HG03565 (cell line): ENCODE results near the gene PRRC1.

Source experiments
- ATAC-seq: cut with Tn5 transposase; IDR thresholded peaks from one replicate; pipeline ENCODE4 v1.9.1; 2021; ENCODE audit warnings: mild to moderate bottlenecking, moderate library complexity; ENCODE audit not compliant: unreplicated experiment

The PRRC1 gene

GRCh38 chr5:127574852-127575679 is 57.6 kb downstream of the PRRC1 start:
- ATAC-seq: no peak

GRCh38 chr5:127577458-127577857 is 60.0 kb downstream of the PRRC1 start:
- ATAC-seq: no peak

GRCh38 chr5:127580731-127581130 is 63.3 kb downstream of the PRRC1 start:
- ATAC-seq: peak; percentile 30

- ATAC-seq: no peak
Measured at GRCh38 chr5:127581450-127581849, 64.0 kb downstream of the PRRC1 start.

- ATAC-seq: no peak
Measured at GRCh38 chr5:127582773-127583370, 65.4 kb downstream of the PRRC1 start.

- ATAC-seq: no peak
Measured at GRCh38 chr5:127583866-127584265, 66.4 kb downstream of the PRRC1 start.

- ATAC-seq: no peak
Measured at GRCh38 chr5:127585661-127586060, 68.2 kb downstream of the PRRC1 start.

GRCh38 chr5:127586066-127586770 is 68.8 kb downstream of the PRRC1 start:
- ATAC-seq: peak; percentile 62

GRCh38 chr5:127586811-127587210 is 69.4 kb downstream of the PRRC1 start:
- peak; percentile 32 for ATAC-seq

GRCh38 chr5:127587246-127587917 is 69.9 kb downstream of the PRRC1 start:
- no peak for ATAC-seq

GRCh38 chr5:127588368-127588767 is 70.9 kb downstream of the PRRC1 start:
- ATAC-seq: no peak

GRCh38 chr5:127589309-127590030 is 72.0 kb downstream of the PRRC1 start:
- ATAC-seq: no peak

GRCh38 chr5:127590156-127590722 is 72.8 kb downstream of the PRRC1 start:
- peak; percentile 47 for ATAC-seq

GRCh38 chr5:127595484-127596368 is 78.3 kb downstream of the PRRC1 start:
- no peak for ATAC-seq

GRCh38 chr5:127596501-127596900 is 79.1 kb downstream of the PRRC1 start:
- no peak for ATAC-seq

- no peak for ATAC-seq
Measured at GRCh38 chr5:127599320-127599719, 81.9 kb downstream of the PRRC1 start.

GRCh38 chr5:127599847-127600246 is 82.4 kb downstream of the PRRC1 start:
- ATAC-seq: no peak

GRCh38 chr5:127601111-127601510 is 83.7 kb downstream of the PRRC1 start:
- no peak for ATAC-seq

GRCh38 chr5:127601601-127602000 is 84.2 kb downstream of the PRRC1 start:
- no peak for ATAC-seq
